Measurements from ENCODE around the gene RHD. TPM values are rescaled to one million over a fixed set of nuclear protein-coding genes. Genes with fewer than 3 reads are reported as not detected.
"Not testable (repeated sequence)": the region's sequence is repeated elsewhere in the genome, so short reads cannot be mapped to it uniquely, and the experiment has no call there.

RHD gene
- polyA plus RNA-seq, 1 of the 3 experiments (the other 2 are of a cell fraction): not detected

GRCh38 chr1:25232027-25232865, 40.1 kb upstream of the RHD start, which contains the start of gene SYF2 (continued):
- TF ChIP-seq USF2 (IDR thresholded peaks at IDR 0.05; ENCODE audit: borderline replicate concordance, low read depth, low read length) (no peak), REST (IDR thresholded peaks at IDR 0.05; ENCODE audit: low read depth, low read length) (no peak; the same call in 1 of the 2 replicates), PBX3 (IDR thresholded peaks at IDR 0.05) (peak; percentile 22; the same call in 1 of the 2 replicates), MEF2A (IDR thresholded peaks at IDR 0.05; ENCODE audit: borderline replicate concordance, low read depth) (no peak)

- peak overlapping the region; percentile 96 for H2AFZ ChIP-seq (ENCODE audit: low read depth)
- H3K4me2 ChIP-seq: peak overlapping the region; percentile 86
- H4K20me1 ChIP-seq (ENCODE audit: insufficient read depth): no peaks in the 10 kb centered on the region
- H3K36me3 ChIP-seq (replicated peaks in 1 of 2; ENCODE audit: control insufficient read depth in 1 of 2, insufficient read depth in 2 of 2, low read length in 1 of 2): peaks cover 19 to 37% of the 10 kb centered on the region in 2 experiments
- H3K27ac ChIP-seq (ENCODE audit: low read depth in 2 of 2, low read length in 1 of 2): peak overlapping the region; percentile 89 to 93
- TF ChIP-seq POLR2AphosphoS5 (IDR thresholded peaks at IDR 0.05; ENCODE audit: low read depth, low read length) (peak; percentile 38; the same call in 1 of the 2 replicates), GATA2 (CRISPR knock-in tag; IDR thresholded peaks at IDR 0.05) (peak; percentile 69), CHD2 (IDR thresholded peaks at IDR 0.05; ENCODE audit: low read length, partially characterized antibody) (peak; percentile 15), RFX5 (IDR thresholded peaks at IDR 0.05; ENCODE audit: low read length) (0 out of 2 replicates have a peak, but pooled peaks have one; percentile 55), MXI1 (IDR thresholded peaks at IDR 0.05; ENCODE audit: low read depth, low read length) (peak; percentile 24; the same call in 1 of the 2 replicates), TEAD4 (IDR thresholded peaks at IDR 0.05; ENCODE audit: borderline replicate concordance, insufficient read depth) (no peak), TCF12 (IDR thresholded peaks at IDR 0.05) (no peak), TAF1 (IDR thresholded peaks at IDR 0.05; ENCODE audit: borderline replicate concordance, low read depth, low read length) (no peak)
- peak overlapping the region; percentile 93 for H3K9ac ChIP-seq
- ChIA-PET CTCF (interaction anchor here (1.1 to 2.1 kb wide), 5 partner anchors 7 to 419 kb away, joined by 3 to 9 read pairs (median 4); no protein-coding TSS in a partner anchor), POLR2A (interaction anchor here (0.6 to 2.4 kb wide), 8 partner anchors 10 to 319 kb away, joined by 3 to 24 read pairs (median 4); partner anchors contain the start of gene RSRP1)
- no peaks in the 10 kb centered on the region for H3K27me3 ChIP-seq (ENCODE audit: insufficient read depth)
- DNase-seq: peak; percentile 81
- H3F3A ChIP-seq (replicated peaks; ENCODE audit: insufficient read depth): peaks cover 8% of the 10 kb centered on the region
- no peaks in the 10 kb centered on the region for H3K9me2 ChIP-seq
- peaks cover 0 to 11% of the 10 kb centered on the region in 2 experiments; a peak in 3 of 4 replicates for H3K4me1 ChIP-seq (ENCODE audit: control insufficient read depth in 1 of 2, insufficient read depth in 2 of 2, low read depth in 1 of 2, low read length in 1 of 2)
- 21% methylated on average over 13 of the region's 13 CpGs for WGBS (ENCODE audit: low lambda C conversion rate)
- H3K4me3 ChIP-seq (ENCODE audit: low read depth in 2 of 2, low read length in 1 of 2): peak overlapping the region; percentile 88 to 99
- peaks cover 86% of the 10 kb centered on the region for H3K79me2 ChIP-seq (ENCODE audit: insufficient read depth)
- H3K9me3 ChIP-seq: no peaks in the 10 kb centered on the region
Measured at GRCh38 chr1:25232866-25233784, 39.2 kb upstream of the RHD start.

- H3K9me2 ChIP-seq; H3K9ac ChIP-seq; H3K4me3 ChIP-seq (ENCODE audit: low read depth in 2 of 2, low read length in 1 of 2); H2AFZ ChIP-seq (ENCODE audit: low read depth); DNase-seq; CTCF ChIA-PET; H3K4me2 ChIP-seq; H3K27me3 ChIP-seq (ENCODE audit: insufficient read depth); H3K27ac ChIP-seq (ENCODE audit: low read depth in 2 of 2, low read length in 1 of 2); H4K20me1 ChIP-seq (ENCODE audit: insufficient read depth); H3K9me3 ChIP-seq: not testable (repeated sequence)
- Histone ChIP-seq H3F3A (replicated peaks; ENCODE audit: insufficient read depth) (peaks cover 20% of the 10 kb centered on the region), H3K79me2 (ENCODE audit: insufficient read depth) (peaks cover 76% of the 10 kb centered on the region), H3K36me3 (replicated peaks in 1 of 2; ENCODE audit: control insufficient read depth in 1 of 2, insufficient read depth in 2 of 2, low read length in 1 of 2) (peaks cover 4 to 14% of the 10 kb centered on the region in 2 experiments), H3K4me1 (ENCODE audit: control insufficient read depth in 1 of 2, insufficient read depth in 2 of 2, low read depth in 1 of 2, low read length in 1 of 2) (peaks cover 0 to 13% of the 10 kb centered on the region in 2 experiments; a peak in 3 of 4 replicates)
- POLR2A ChIA-PET: interaction anchor here (0.7 kb wide), 1 partner anchor 183 kb away, joined by 3 read pairs; no protein-coding TSS in a partner anchor
- 97% methylated on average over 10 of the region's 10 CpGs for WGBS (ENCODE audit: low lambda C conversion rate)
Measured at GRCh38 chr1:25235411-25235810, 36.9 kb upstream of the RHD start.

Measured in SK-N-SH (cell line).